NCI-H1105 (cell line): ENCODE data around the gene FERMT2.
"Not testable (repeated sequence)": the region's sequence is repeated elsewhere in the genome, so short reads cannot be mapped to it uniquely, and the experiment has no call there.

Experiments used
- DNase-seq: peaks from one replicate; lab custom pipeline; 2025; lab: John Stamatoyannopoulos, UW

FERMT2 gene

DNA sequence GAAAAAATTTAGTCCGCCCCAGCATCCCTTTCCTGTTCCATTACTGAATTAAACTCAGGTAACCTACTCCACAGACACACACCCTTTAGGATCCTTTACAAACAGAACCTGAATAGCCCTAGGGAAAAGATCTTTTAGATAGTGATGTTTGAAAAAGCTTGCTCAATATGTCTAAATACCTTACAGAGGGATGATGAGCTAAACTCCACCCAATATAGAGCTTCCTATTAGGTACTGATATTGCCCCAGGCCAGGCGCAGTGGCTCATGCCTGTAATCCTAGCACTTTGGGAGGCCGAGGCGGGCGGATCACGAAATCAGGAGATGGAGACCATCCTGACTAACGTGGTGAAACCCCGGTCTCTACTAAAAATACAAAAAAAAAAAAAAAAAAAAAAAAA is 50.1 kb downstream of the FERMT2 start:
- no peak for DNase-seq

DNA sequence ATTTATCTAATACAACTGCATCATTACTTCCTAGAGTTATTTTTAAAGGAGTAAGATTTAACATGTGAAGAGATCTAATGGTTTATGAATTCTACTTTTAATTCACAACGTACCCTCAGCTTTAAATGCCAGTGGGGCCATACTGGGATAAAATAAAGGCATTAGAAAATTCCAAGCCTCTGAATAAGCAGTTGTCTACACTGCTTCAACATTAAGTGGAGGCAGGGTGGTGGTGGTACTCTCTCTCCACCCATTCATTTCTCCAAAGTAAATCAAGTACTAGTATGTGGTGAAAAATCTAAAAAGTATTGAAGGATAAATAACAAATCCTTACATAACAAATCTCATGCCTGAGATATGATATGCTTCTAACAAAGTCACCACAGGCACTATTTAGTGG is 52.4 kb downstream of the FERMT2 start:
- no peak for DNase-seq

- no peak for DNase-seq
These were observed 55.9 kb downstream of the FERMT2 start for GRCh38 chr14:52895000-52895399.

DNA sequence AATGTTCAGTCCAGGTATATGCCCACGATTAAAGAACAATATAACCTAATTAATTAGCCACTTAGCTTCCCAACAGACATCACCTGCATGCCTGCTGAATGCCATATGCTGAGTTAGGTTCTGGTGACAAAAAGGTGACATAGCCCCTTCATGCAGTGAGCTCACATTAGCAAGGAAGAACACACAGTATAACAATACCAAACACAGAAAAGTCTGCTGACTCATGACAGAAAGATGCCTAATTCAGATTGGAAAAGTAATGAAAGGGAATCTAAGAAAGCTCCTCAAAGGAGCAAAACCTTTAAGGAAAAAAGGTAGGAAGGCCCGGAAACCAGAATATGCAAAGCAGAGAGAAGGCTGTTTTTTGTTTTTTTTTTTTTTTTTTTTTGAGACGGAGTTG is 59.0 kb downstream of the FERMT2 start:
- no peak for DNase-seq

DNA sequence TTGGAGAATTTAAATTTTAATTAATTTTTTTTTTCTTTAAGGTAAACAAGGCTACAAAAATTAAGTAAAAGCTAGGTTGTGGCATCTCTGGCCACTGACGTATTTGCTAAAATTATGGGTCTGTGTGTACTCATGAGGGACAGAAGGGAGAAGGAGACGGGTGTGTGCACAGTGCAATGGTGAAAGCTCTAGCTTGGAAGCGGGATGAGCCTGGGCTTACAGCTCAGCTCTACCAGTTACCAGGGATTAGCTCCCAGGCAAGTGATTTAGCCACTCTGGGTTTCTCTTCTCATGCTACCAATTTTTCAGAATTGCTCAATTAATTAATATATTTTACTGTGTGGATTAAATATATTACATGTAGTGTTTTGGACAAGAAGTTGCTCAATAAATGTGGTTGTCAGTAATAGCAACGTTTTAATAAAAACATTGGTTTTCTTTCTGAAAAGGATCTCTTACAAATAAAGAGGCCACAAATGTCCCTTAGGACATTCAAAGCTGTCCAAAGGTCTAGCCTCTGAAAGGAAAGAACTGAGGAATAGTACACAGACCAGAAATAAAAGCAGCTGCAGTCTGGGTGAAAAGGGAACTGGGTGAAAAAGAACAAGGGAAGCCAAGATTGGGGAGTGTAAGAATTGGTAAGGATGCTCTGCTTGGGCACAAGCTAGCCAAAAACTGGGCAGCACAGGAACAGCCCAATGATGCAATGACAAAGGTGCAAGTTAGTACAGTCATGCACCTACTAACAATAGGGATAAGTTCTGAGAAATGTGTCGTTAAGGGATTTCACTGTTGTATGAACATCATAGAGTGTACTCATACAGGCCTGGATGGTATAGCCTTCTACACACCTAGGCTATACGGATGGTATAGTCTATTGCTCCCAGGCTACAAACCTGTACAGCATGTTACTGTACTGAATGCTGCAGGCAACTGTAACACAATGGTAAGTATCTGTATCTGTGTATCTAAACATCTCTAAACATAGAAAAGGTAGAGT is 61.7 kb downstream of the FERMT2 start:
- no peak for DNase-seq

DNA sequence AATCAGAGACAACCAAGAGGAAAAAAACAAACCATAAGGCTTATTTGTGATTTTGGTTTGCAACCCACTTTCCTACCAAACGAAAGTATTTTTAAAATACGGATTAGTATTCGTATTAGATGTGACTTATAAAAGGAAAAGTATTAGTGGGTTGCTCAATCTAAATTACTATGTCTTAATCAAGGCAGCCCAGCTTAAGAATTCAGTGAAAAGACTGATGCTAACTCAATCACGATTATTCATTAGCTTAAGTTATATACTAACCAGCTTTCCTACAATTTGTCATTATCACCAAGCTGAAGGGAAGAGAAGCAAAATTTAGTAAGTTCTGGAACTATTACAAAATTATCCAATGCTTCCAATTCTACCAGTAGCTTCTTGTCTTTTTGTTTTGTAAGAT is 62.7 kb downstream of the FERMT2 start:
- no peak for DNase-seq

DNA sequence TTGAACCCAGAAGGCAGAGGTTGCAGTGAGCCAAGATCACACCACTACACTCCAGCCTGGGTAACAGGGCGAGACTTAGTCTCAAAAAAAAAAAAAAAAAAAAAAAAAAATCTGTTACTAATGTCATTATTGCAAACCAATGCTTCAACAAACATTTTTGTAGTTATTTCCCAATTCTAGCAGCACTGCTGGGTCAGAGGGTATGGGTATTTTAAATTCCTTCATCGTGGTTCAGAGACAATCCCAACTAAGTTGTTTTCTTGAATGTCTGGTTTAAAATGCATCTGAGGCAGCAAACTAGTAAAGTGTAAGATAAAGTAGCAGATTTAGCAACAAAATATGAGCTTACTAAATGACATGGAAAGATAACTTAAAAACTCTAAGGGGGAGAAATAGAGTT is 65.6 kb downstream of the FERMT2 start:
- DNase-seq = no peak

- DNase-seq = no peak
These were observed 67.2 kb downstream of the FERMT2 start for GRCh38 chr14:52883658-52884057.

DNA sequence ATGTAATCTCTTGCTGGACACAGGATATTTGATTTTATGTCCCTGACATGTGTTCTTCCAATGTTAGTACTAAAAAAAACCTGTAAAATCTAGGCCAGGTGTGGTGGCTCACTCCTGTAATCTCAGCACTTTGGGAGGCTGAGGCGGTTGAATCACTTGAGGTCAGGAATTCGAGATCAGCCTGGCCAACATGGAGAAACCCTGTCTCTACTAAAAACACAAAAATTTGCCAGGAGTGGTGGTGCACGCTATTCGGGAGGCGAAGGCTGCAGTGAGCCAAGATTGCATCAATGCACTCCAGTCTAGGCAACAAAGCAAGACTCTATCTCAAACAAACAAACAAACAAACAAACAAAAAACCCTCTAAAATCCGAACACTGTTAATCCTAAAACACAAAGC is 68.0 kb downstream of the FERMT2 start:
- DNase-seq = no peak

DNA sequence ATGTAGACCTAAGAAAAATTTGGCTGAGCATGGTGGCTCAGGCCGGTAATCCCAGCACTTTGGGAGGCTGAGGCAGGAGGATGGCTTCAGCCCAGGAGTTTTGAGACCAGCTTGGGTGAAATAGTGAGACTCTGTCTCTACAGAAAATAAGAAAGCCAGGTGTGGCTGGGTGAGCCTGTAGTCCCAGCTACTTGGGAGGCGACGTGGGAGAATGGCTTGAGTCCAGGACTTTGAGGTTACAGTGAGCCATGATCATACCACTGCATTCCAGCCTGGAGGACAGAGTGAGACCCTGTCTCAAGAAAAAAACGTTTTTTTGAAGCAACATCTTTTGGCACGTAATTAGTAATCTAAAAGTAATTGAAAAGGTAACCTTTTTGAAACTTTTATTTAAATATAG is 70.9 kb downstream of the FERMT2 start:
- DNase-seq = no peak

DNA sequence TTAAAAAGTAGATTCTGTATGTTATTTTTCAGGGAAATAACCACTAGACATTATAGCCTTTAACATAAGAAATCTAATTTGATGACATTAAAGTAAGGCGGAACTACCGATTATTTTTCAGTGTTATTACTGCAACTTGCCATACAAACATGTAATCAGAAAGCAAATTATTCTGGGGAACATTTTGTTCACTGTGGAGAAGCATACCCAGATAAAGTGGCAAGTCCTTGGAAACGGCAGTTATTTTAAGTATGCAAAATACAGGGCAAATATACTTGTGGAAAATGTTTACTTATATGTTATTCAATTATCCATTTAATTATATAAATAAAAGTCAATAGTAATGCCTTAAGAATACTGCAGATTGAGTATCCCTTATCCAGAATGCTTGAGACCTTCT is 71.9 kb downstream of the FERMT2 start:
- no peak for DNase-seq

- DNase-seq = no peak
These were observed 72.4 kb downstream of the FERMT2 start for GRCh38 chr14:52878469-52878868.

- no peak for DNase-seq
These were observed 73.2 kb downstream of the FERMT2 start for GRCh38 chr14:52877628-52878027.

- no peak for DNase-seq
These were observed 74.0 kb downstream of the FERMT2 start for GRCh38 chr14:52876806-52877205.

GRCh38 chr14:52876311-52876710 is 74.5 kb downstream of the FERMT2 start:
- DNase-seq = no peak

GRCh38 chr14:52875707-52876106 is 75.1 kb downstream of the FERMT2 start:
- no peak for DNase-seq

GRCh38 chr14:52874389-52874788 is 76.5 kb downstream of the FERMT2 start:
- DNase-seq = no peak

GRCh38 chr14:52873694-52874093 is 77.2 kb downstream of the FERMT2 start:
- DNase-seq = no peak

DNA sequence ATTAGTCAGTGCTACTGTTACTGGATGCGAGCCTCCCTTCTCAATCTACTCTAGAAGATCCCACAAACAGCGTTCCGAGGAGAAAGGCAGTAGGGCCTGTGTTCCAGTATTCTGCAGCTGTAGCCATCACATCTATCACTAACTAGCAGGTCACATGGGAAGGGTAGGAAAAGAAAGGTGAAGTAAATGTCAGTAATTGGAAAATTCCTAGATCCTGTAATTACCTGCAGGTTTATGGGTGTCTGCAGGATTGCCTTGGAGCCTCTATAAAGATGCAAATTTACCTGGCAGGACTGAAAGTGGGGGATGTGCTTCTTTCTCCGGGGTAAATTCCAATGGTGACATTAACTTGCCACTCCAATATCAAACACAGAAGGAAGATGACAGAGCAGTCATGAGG is 77.8 kb downstream of the FERMT2 start:
- DNase-seq = no peak

DNA sequence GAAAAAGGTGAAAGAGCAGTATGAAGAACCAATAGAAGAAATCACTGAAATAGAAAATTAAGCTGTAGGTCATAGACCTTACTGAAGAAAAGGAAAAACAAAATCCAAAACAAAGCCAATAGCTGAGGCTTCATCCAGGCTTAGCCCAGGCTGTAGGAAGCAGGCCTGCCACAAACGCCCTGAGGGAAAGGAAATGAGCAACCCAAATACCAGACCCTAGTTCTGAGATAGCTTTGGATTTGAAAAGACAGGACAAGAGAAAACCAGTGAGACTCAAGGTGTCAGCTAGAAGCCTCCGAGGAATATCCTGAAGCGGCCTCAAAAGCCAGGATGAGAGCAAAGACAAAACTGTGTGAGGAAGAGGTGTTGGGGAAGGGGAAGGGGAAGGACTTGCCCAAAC is 79.2 kb downstream of the FERMT2 start:
- no peak for DNase-seq

DNA sequence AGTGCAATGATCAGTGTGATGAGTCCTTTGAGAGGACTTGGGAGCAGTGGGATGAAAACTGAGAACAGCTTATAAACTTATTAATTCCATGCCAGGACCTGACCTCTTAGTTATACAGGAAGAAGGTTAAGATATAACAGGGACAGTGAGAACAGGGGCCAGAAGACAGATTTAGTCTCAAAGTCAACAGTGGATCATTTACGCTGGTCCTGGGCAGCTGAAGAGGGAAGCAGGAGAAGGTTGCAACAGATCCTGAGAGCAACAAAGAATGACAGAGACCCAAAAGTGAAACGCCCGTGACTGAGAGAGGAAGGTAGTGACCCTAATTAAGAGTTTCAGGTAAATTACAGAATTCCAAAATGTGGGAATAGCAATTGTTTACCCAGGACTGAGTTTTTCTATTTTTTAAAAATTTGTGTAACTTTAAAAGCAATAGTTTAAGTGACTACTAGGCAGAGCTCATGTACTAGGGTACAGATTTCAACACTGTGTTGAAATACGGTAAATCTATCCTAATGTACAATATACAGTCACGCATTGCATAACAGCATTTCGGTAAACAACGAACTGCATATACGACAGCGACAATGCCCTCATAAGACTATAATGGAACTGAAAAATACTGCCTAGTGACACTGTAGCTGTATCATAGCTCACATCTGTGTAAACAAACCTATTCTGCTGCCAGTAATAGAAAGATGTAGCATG is 81.8 kb downstream of the FERMT2 start:
- no peak for DNase-seq

GRCh38 chr14:52864893-52865292 is 86.0 kb downstream of the FERMT2 start:
- DNase-seq = not testable (repeated sequence)

GRCh38 chr14:52863334-52863700 is 87.5 kb downstream of the FERMT2 start:
- no peak for DNase-seq
